Uterus (tissue), 2 donors: ENCODE results near the gene ARHGEF16.

Experiments used
- POLR2A ChIP-seq, 2 donors: fragments of 450-650 bp; IDR thresholded peaks; one replicate each; pipeline ENCODE4 v1.6.1; 2016; ENCODE audit warnings: antibody characterized with exemption in 2 of 2, mild to moderate bottlenecking in 1 of 2, moderate library complexity in 1 of 2
- TF ChIP-seq, protein P1 (sequence below), 4 experiments: fragments of 200-600 bp in 2 of 4; fragments of 450-650 bp in 2 of 4; sonication (generic) in 2 of 4; IDR thresholded peaks; one replicate each; pipeline ENCODE4 v1.5.1; 2016 to 2019; ENCODE audit warnings: antibody characterized with exemption in 4 of 4, mild to moderate bottlenecking in 2 of 4, moderate library complexity in 1 of 4

DNA sequence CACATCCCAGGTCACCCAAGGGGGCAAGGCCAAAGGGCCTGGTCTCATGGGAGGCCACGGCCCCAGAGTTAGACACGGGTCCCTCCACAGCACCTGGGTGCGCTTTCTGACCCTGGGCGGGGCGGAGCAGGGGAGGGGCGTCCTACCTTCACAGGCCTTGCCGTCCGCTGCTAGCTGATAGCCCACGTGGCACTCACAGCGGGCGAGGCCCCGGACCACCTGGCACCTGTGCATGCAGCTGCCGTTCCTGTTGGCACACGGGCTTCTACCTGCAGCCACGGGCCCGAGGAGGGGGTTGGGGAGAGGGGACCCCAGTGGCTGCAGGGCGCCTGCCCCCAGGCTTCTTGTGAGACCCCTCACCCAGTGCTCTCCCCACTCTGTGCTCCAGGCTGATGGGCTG lies 59.9 kb downstream of the ARHGEF16 start:
- TF ChIP-seq, protein P1, sequence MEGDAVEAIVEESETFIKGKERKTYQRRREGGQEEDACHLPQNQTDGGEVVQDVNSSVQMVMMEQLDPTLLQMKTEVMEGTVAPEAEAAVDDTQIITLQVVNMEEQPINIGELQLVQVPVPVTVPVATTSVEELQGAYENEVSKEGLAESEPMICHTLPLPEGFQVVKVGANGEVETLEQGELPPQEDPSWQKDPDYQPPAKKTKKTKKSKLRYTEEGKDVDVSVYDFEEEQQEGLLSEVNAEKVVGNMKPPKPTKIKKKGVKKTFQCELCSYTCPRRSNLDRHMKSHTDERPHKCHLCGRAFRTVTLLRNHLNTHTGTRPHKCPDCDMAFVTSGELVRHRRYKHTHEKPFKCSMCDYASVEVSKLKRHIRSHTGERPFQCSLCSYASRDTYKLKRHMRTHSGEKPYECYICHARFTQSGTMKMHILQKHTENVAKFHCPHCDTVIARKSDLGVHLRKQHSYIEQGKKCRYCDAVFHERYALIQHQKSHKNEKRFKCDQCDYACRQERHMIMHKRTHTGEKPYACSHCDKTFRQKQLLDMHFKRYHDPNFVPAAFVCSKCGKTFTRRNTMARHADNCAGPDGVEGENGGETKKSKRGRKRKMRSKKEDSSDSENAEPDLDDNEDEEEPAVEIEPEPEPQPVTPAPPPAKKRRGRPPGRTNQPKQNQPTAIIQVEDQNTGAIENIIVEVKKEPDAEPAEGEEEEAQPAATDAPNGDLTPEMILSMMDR (IDR thresholded peaks at IDR 0.05), result no peak
- TF ChIP-seq POLR2A (IDR thresholded peaks at IDR 0.05), result no peak
